SK-N-SH treated with all-trans-retinoic acid at 6 μM for 48 hours (cell line): ENCODE data around the gene RCOR1.
"Not testable (repeated sequence)": the region's sequence is repeated elsewhere in the genome, so short reads cannot be mapped to it uniquely, and the experiment has no call there.

ENCODE experiments used
- ATAC-seq: fragments of 200-7000 bp; cut with Tn5 transposase; 3 replicates; pipeline ENCODE4 v1.9.1; 2020; ENCODE audit warnings: mild to moderate bottlenecking, moderate library complexity
- BACH2 ChIP-seq: fragments of 250-450 bp; sonication (Bioruptor Pico); IDR thresholded peaks from 2 replicates; pipeline ENCODE4 v1.9.0; 2021; ENCODE audit warnings: mild to moderate bottlenecking, borderline replicate concordance
- CREB5 ChIP-seq: fragments of 250-450 bp; sonication (Bioruptor Pico); IDR thresholded peaks from 2 replicates; pipeline ENCODE4 v1.5.1; 2020; ENCODE audit warnings: low read depth, mild to moderate bottlenecking, moderate library complexity
- CSDC2 ChIP-seq: fragments of 250-450 bp; sonication (Bioruptor Pico); IDR thresholded peaks from 2 replicates; pipeline ENCODE4 v1.5.0; 2020; ENCODE audit warnings: mild to moderate bottlenecking, moderate library complexity
- ESRRG ChIP-seq: fragments of 250-450 bp; sonication (Bioruptor Pico); IDR thresholded peaks from 2 replicates; pipeline ENCODE4 v1.6.1; 2021; ENCODE audit warnings: mild to moderate bottlenecking
- ISL1 ChIP-seq: fragments of 250-450 bp; sonication (Bioruptor Pico); IDR thresholded peaks from 2 replicates; pipeline ENCODE4 v2.1.2; 2022; ENCODE audit warnings: mild to moderate bottlenecking, moderate library complexity
- OSR1 ChIP-seq: fragments of 250-450 bp; sonication (Bioruptor Pico); IDR thresholded peaks from 2 replicates; pipeline ENCODE4 v1.8.0; 2022; ENCODE audit warnings: moderate library complexity, mild to moderate bottlenecking, inconsistent platforms
- PATZ1 ChIP-seq: fragments of 250-450 bp; sonication (Bioruptor Pico); IDR thresholded peaks from 2 replicates; pipeline ENCODE4 v1.8.0; 2020; ENCODE audit warnings: mild to moderate bottlenecking, moderate library complexity, borderline replicate concordance
- PPARA ChIP-seq: fragments of 250-450 bp; sonication (Bioruptor Pico); IDR thresholded peaks from 2 replicates; pipeline ENCODE4 v1.5.0; 2020; ENCODE audit warnings: mild to moderate bottlenecking, borderline replicate concordance
- RARB ChIP-seq: fragments of 250-450 bp; sonication (Bioruptor Pico); IDR thresholded peaks from 2 replicates; pipeline ENCODE4 v1.8.0; 2021; ENCODE audit warnings: mild to moderate bottlenecking, moderate library complexity
- SNAI2 ChIP-seq: fragments of 250-450 bp; sonication (Bioruptor Pico); IDR thresholded peaks from 2 replicates; pipeline ENCODE4 v1.5.0; 2020; ENCODE audit warnings: mild to moderate bottlenecking, moderate library complexity
- TOX ChIP-seq: fragments of 250-450 bp; sonication (Bioruptor Pico); IDR thresholded peaks from 2 replicates; pipeline ENCODE4 v1.8.0; 2021; ENCODE audit warnings: mild to moderate bottlenecking, moderate library complexity, borderline replicate concordance
- TSHZ2 ChIP-seq: fragments of 250-450 bp; sonication (Bioruptor Pico); IDR thresholded peaks from 2 replicates; pipeline ENCODE4 v1.5.0; 2020; ENCODE audit warnings: mild to moderate bottlenecking, moderate library complexity
- ZC3H10 ChIP-seq: fragments of 250-450 bp; sonication (Bioruptor Pico); IDR thresholded peaks from 2 replicates; pipeline ENCODE4 v1.5.1; 2021; ENCODE audit warnings: mild to moderate bottlenecking, moderate library complexity
- ZFP3 ChIP-seq: fragments of 250-450 bp; sonication (Bioruptor Pico); IDR thresholded peaks from 2 replicates; pipeline ENCODE4 v1.5.0; 2020; ENCODE audit warnings: mild to moderate bottlenecking, moderate library complexity
- ZFP30 ChIP-seq: fragments of 450-650 bp; formaldehyde crosslinking; IDR thresholded peaks from 2 replicates; pipeline ENCODE4 v1.5.0; 2022; ENCODE audit warnings: mild to moderate bottlenecking, moderate library complexity
- ZNF8 ChIP-seq: fragments of 450-650 bp; formaldehyde crosslinking; IDR thresholded peaks from 2 replicates; pipeline ENCODE4 v1.5.0; 2020; ENCODE audit warnings: mild to moderate bottlenecking, moderate library complexity
- TF ChIP-seq, protein P1 (sequence below): fragments of 250-450 bp; sonication (Bioruptor Pico); IDR thresholded peaks from 2 replicates; pipeline ENCODE4 v1.8.0; 2021; ENCODE audit warnings: low read depth, mild to moderate bottlenecking, moderate library complexity, borderline replicate concordance
- TF ChIP-seq, protein P2 (sequence below): fragments of 250-450 bp; sonication (Bioruptor Pico); IDR thresholded peaks from 2 replicates; pipeline ENCODE4 v1.5.1; 2021; ENCODE audit warnings: mild to moderate bottlenecking, moderate library complexity

Gene RCOR1

GRCh38 chr14:102545461-102546265, 46.8 kb upstream of the RCOR1 start:
- ATAC-seq = no peak; the same call in 2 of the 3 replicates
- TF ChIP-seq ISL1 (CRISPR knock-in tag) = no peak
- TF ChIP-seq SNAI2 (CRISPR knock-in tag) = no peak
- TF ChIP-seq, protein P1, sequence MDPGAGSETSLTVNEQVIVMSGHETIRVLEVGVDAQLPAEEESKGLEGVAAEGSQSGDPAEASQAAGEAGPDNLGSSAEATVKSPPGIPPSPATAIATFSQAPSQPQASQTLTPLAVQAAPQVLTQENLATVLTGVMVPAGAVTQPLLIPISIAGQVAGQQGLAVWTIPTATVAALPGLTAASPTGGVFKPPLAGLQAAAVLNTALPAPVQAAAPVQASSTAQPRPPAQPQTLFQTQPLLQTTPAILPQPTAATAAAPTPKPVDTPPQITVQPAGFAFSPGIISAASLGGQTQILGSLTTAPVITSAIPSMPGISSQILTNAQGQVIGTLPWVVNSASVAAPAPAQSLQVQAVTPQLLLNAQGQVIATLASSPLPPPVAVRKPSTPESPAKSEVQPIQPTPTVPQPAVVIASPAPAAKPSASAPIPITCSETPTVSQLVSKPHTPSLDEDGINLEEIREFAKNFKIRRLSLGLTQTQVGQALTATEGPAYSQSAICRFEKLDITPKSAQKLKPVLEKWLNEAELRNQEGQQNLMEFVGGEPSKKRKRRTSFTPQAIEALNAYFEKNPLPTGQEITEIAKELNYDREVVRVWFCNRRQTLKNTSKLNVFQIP (CRISPR knock-in tag) = no peak
- TF ChIP-seq CSDC2 = no peak
- no peak for TF ChIP-seq CREB5 (CRISPR knock-in tag)
- TF ChIP-seq OSR1 (CRISPR knock-in tag) = no peak
- no peak for TF ChIP-seq TSHZ2 (CRISPR knock-in tag)
- TF ChIP-seq ZC3H10 (CRISPR knock-in tag) = no peak
- no peak for TF ChIP-seq RARB
- TF ChIP-seq ZFP3 (CRISPR knock-in tag) = no peak
- TF ChIP-seq BACH2 = no peak
- no peak for TF ChIP-seq ESRRG
- no peak for TF ChIP-seq ZFP30 (CRISPR knock-in tag)

- TF ChIP-seq, protein P2, sequence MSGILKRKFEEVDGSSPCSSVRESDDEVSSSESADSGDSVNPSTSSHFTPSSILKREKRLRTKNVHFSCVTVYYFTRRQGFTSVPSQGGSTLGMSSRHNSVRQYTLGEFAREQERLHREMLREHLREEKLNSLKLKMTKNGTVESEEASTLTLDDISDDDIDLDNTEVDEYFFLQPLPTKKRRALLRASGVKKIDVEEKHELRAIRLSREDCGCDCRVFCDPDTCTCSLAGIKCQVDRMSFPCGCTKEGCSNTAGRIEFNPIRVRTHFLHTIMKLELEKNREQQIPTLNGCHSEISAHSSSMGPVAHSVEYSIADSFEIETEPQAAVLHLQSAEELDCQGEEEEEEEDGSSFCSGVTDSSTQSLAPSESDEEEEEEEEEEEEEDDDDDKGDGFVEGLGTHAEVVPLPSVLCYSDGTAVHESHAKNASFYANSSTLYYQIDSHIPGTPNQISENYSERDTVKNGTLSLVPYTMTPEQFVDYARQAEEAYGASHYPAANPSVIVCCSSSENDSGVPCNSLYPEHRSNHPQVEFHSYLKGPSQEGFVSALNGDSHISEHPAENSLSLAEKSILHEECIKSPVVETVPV (CRISPR knock-in tag) = no peak
- TF ChIP-seq RARB (no peak), ZNF8 (CRISPR knock-in tag) (no peak), PATZ1 (CRISPR knock-in tag) (no peak), SNAI2 (CRISPR knock-in tag) (no peak), PPARA (no peak), ZFP3 (CRISPR knock-in tag) (no peak), TOX (CRISPR knock-in tag) (no peak)
- TF ChIP-seq, protein P1 (CRISPR knock-in tag) = no peak
- no peak for ATAC-seq
Measured at GRCh38 chr14:102548616-102549240, 43.7 kb upstream of the RCOR1 start.

DNA sequence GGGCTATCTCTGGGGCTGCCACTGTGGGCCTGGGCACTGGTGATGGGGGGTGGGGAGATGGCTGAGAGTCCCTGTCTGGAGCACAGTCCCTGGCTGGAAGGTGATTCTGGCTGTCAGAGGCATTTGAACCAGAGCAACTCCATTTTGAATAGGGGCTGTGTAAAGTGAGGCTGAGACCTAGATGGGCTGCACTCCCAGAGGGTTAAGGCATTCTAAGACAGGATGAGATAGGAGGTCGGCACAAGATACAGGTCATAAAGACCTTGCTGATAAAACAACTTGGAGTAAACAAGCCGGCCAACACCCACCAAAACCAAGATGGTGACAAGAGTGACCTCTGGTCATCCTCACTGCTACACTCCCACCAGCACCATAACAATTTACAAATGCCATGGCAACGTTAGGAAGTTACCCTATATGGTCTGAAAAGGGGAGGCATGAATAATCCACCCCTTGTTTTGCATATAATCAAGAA, 41.5 kb upstream of the RCOR1 start:
- not testable (repeated sequence) for ATAC-seq
